Measurements from ENCODE around the gene ABCC3.

ABCC3 gene

GRCh38 chr17:50605429-50605828 is 29.3 kb upstream of the ABCC3 start:
- FAIRE-seq = no peak
- no peak for DNase-seq (ENCODE audit: insufficient read length, low spot score)

GRCh38 chr17:50607522-50608175 is 27.0 kb upstream of the ABCC3 start:
- DNase-seq (ENCODE audit: insufficient read length, low spot score) (no peak), FAIRE-seq (peak; percentile 64)

- FAIRE-seq = peak; percentile 38
- DNase-seq (ENCODE audit: insufficient read length, low spot score) = no peak
These were observed 25.8 kb upstream of the ABCC3 start for GRCh38 chr17:50608700-50609379.

- FAIRE-seq (no peak), DNase-seq (ENCODE audit: insufficient read length, low spot score) (no peak)
These were observed 25.2 kb upstream of the ABCC3 start for GRCh38 chr17:50609380-50610074.

GRCh38 chr17:50611634-50612033 is 23.0 kb upstream of the ABCC3 start:
- FAIRE-seq (no peak), DNase-seq (ENCODE audit: insufficient read length, low spot score) (no peak)

- DNase-seq (ENCODE audit: insufficient read length, low spot score) (no peak), FAIRE-seq (no peak)
These were observed 22.4 kb upstream of the ABCC3 start for GRCh38 chr17:50612281-50612680.

- no peak for DNase-seq (ENCODE audit: insufficient read length, low spot score)
These were observed 21.4 kb upstream of the ABCC3 start for GRCh38 chr17:50613007-50613992.

GRCh38 chr17:50614471-50615051 is 20.1 kb upstream of the ABCC3 start:
- DNase-seq (ENCODE audit: insufficient read length, low spot score) = no peak
- no peak for FAIRE-seq

More at GRCh38 chr17:50613007-50613992, 21.4 kb upstream of the ABCC3 start:
- FAIRE-seq = no peak

- no peak for DNase-seq (ENCODE audit: insufficient read length, low spot score)
- peak; percentile 89 for FAIRE-seq
These were observed 18.9 kb upstream of the ABCC3 start for GRCh38 chr17:50615828-50616227.

GRCh38 chr17:50618300-50618699 is 16.4 kb upstream of the ABCC3 start:
- peak; percentile 82 for FAIRE-seq

GRCh38 chr17:50618941-50619340 is 15.7 kb upstream of the ABCC3 start:
- DNase-seq (ENCODE audit: insufficient read length, low spot score) = no peak
- FAIRE-seq = no peak

More at GRCh38 chr17:50618300-50618699, 16.4 kb upstream of the ABCC3 start:
- DNase-seq (ENCODE audit: insufficient read length, low spot score) = no peak

GRCh38 chr17:50619489-50619888 is 15.2 kb upstream of the ABCC3 start:
- FAIRE-seq (peak; percentile 80), DNase-seq (ENCODE audit: insufficient read length, low spot score) (no peak)

GRCh38 chr17:50620237-50620636 is 14.4 kb upstream of the ABCC3 start:
- DNase-seq (ENCODE audit: insufficient read length, low spot score) (no peak), FAIRE-seq (no peak)

- no peak for FAIRE-seq
- no peak for DNase-seq (ENCODE audit: insufficient read length, low spot score)
These were observed 13.8 kb upstream of the ABCC3 start for GRCh38 chr17:50620858-50621257.

- FAIRE-seq = peak; percentile 60
- DNase-seq (ENCODE audit: insufficient read length, low spot score) = no peak
These were observed 13.1 kb upstream of the ABCC3 start for GRCh38 chr17:50621574-50622031.

- no peak for FAIRE-seq
These were observed 10.3 kb upstream of the ABCC3 start for GRCh38 chr17:50624321-50624934.

GRCh38 chr17:50625032-50625871 is 9.4 kb upstream of the ABCC3 start:
- FAIRE-seq = peak; percentile 57
- no peak for DNase-seq (ENCODE audit: insufficient read length, low spot score)

More at GRCh38 chr17:50624321-50624934, 10.3 kb upstream of the ABCC3 start:
- DNase-seq (ENCODE audit: insufficient read length, low spot score) = no peak

GRCh38 chr17:50626037-50626574 is 8.6 kb upstream of the ABCC3 start:
- FAIRE-seq = peak; percentile 95
- DNase-seq (ENCODE audit: insufficient read length, low spot score) = peak; percentile 84

Data from HTR-8/SVneo (cell line).